Central memory CD8-positive, alpha-beta T cell (primary cell): ENCODE data around the gene SNED1.
A peak's percentile ranks its signal among the peaks of the same experiment; 100 is the strongest.

Experiments used
- ATAC-seq: fragments of 150-1000 bp; cut with Tn5 transposase; replicated peaks from 2 replicates; pipeline ENCODE4 v1.10.0; 2022; ENCODE audit warnings: mild to moderate bottlenecking, moderate FRiP score, moderate number of reproducible peaks; ENCODE audit not compliant: poor library complexity, severe bottlenecking; ENCODE audit errors: extremely low read depth
- DNase-seq, 2 donors: peaks; one replicate each; pipeline ENCODE4 v3.0.0; 2021; ENCODE audit warnings: low spot score in 2 of 2
- H3K27ac Mint-ChIP-seq: one replicate; pipeline ENCODE4 v1.8.0; 2022; ENCODE audit warnings: low read depth, mild to moderate bottlenecking, moderate library complexity, mixed read lengths
- H3K27me3 Mint-ChIP-seq: one replicate; pipeline ENCODE4 v1.8.0; 2022; ENCODE audit warnings: mixed read lengths
- H3K36me3 Mint-ChIP-seq: one replicate; pipeline ENCODE4 v1.8.0; 2022; ENCODE audit warnings: mild to moderate bottlenecking, moderate library complexity, mixed read lengths; ENCODE audit not compliant: insufficient read depth
- H3K4me1 Mint-ChIP-seq: one replicate; pipeline ENCODE4 v1.8.0; 2022; ENCODE audit warnings: mixed read lengths
- H3K4me3 Mint-ChIP-seq: one replicate; pipeline ENCODE4 v1.8.0; 2022; ENCODE audit warnings: mild to moderate bottlenecking, moderate library complexity, mixed read lengths
- H3K9me3 Mint-ChIP-seq: one replicate; pipeline ENCODE4 v1.8.0; 2022; ENCODE audit warnings: mixed read lengths

Gene SNED1

DNA sequence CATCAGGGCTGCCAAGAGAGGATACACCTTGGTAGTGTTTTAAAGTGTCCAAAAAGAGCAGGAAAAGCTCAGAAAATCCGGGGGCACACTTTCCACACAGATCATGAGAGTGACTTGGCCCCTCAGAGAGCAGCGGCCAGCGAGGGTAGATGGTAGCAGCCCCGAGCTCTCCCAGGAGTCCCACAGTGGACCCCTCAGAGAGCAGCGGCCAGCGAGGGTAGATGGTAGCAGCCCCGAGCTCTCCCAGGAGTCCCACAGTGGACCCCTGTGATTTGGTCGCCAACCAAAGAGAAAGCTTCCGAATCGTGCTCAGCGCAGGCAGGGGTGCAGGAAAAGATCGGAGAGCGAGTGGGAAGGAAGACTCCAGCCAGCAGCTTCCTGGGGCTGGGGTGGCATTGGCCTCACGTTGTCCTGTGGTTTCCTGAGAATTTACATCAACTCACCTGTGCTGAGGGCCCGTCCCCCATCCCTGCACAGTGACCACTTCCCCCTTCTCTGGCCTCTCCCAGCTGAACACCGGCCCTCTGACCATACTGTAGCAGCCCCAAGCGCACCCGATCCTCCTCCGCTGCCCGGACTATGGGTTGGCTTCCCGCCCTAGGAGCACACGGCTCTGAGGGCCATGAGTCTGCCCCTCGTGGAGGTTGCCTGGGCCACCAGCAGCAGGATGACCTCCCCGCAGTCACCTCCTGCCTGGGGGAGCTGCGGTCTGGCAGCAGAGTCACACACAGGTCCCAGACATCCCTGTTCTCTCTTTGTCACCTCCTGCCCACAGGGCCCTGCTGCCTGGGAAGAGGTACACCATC lies 69.9 kb downstream of the SNED1 start:
- DNase-seq: peak in 1 of 2 donors; percentile 11
- H3K4me1 Mint-ChIP-seq: peaks cover 19% of the 10 kb centered on the region
- peaks cover 5% of the 10 kb centered on the region for H3K36me3 Mint-ChIP-seq
- no peaks in the 10 kb centered on the region for H3K9me3 Mint-ChIP-seq
- no peaks in the 10 kb centered on the region for H3K27me3 Mint-ChIP-seq
- no peak overlapping the region for H3K4me3 Mint-ChIP-seq
- no peak overlapping the region for H3K27ac Mint-ChIP-seq
- ATAC-seq: no peak

- Mint-ChIP-seq H3K9me3 (no peaks in the 10 kb centered on the region), H3K4me1 (peaks cover 16% of the 10 kb centered on the region), H3K27ac (no peak overlapping the region), H3K36me3 (peaks cover 4% of the 10 kb centered on the region), H3K4me3 (no peak overlapping the region), H3K27me3 (no peaks in the 10 kb centered on the region)
- ATAC-seq (no peak), DNase-seq (peak in 1 of 2 donors; percentile 5)
Observed at GRCh38 chr2:241068942-241069810, 70.8 kb downstream of the SNED1 start.

DNA sequence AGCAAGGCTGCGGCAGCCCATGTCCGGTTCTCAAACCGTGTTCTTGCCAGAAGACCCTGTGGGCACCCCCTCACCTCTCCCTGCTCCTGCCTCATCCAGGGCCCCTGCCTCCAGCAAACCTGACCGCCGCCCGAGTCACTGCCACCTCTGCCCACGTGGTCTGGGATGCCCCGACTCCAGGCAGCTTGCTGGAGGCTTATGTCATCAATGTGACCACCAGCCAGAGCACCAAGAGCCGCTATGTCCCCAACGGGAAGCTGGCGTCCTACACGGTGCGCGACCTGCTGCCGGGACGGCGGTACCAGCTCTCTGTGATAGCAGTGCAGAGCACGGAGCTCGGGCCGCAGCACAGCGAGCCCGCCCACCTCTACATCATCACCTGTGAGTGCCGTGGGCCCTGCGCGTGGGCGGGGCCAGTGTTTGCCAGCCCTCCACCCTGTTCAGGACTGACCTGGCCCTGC lies 71.4 kb downstream of the SNED1 start:
- H3K9me3 Mint-ChIP-seq: no peaks in the 10 kb centered on the region
- peaks cover 13% of the 10 kb centered on the region for H3K4me1 Mint-ChIP-seq
- H3K36me3 Mint-ChIP-seq: peaks cover 6% of the 10 kb centered on the region
- DNase-seq (peak in 1 of 2 donors; percentile 10), ATAC-seq (no peak)
- H3K27me3 Mint-ChIP-seq: no peaks in the 10 kb centered on the region
- H3K4me3 Mint-ChIP-seq: no peak overlapping the region
- H3K27ac Mint-ChIP-seq: peak overlapping the region; percentile 83

- Mint-ChIP-seq H3K4me3 (no peak overlapping the region), H3K27ac (peak overlapping the region; percentile 83), H3K4me1 (peaks cover 13% of the 10 kb centered on the region), H3K9me3 (no peaks in the 10 kb centered on the region), H3K36me3 (peaks cover 11% of the 10 kb centered on the region), H3K27me3 (no peaks in the 10 kb centered on the region)
- DNase-seq (peak in 1 of 2 donors; percentile 10), ATAC-seq (no peak)
Observed at GRCh38 chr2:241070361-241070760, 71.9 kb downstream of the SNED1 start.

DNA sequence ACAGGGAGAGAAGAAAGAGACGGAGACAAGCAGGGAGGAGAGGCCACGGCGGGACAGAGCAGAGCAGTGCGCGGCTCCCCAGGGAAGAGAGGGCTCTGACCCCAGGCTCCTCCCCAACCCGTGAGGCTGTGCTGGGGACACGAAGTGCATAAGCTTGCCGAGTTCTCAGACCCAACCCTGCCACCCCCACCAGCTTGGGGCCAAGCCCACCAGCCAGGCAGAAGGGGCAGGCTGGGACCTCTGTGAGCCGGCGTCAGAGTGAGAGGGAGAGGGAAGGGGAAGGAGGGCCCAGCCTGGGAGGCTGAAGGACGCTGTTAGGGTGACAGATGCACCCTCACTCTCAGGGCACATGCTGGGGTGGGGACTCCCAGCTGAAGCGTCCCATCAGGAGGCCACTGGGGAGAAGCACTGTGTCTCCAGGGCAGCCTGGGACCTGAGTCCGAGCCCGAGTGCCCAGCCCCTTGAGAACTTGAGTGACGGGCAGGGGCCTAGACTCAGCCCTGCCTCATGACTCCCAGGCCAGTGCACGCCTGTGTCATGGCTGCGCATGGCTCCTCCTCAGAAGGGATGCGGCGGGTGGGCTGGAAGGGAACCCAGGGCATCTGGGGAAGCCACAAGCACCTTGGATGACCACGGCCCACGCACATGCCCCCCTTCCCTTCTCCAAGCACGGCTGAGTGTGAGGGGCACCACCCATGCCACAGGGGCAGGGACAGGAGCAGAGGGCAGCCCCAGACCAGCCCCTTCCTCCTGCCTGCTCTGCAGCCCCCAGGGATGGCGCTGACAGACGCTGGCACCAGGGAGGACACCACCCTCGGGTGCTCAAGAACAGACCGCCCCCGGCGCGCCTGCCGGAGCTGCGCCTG lies 72.6 kb downstream of the SNED1 start:
- Mint-ChIP-seq H3K4me3 (no peak overlapping the region), H3K36me3 (peaks cover 11% of the 10 kb centered on the region), H3K27ac (peak overlapping the region; percentile 83), H3K4me1 (peaks cover 13% of the 10 kb centered on the region), H3K9me3 (no peaks in the 10 kb centered on the region), H3K27me3 (no peaks in the 10 kb centered on the region)
- ATAC-seq (no peak), DNase-seq (no peak)

- H3K27me3 Mint-ChIP-seq: no peaks in the 10 kb centered on the region
- ATAC-seq (no peak), DNase-seq (no peak)
- peaks cover 11% of the 10 kb centered on the region for H3K36me3 Mint-ChIP-seq
- H3K4me1 Mint-ChIP-seq: peaks cover 7% of the 10 kb centered on the region
- H3K27ac Mint-ChIP-seq: no peak overlapping the region
- H3K9me3 Mint-ChIP-seq: no peaks in the 10 kb centered on the region
- no peak overlapping the region for H3K4me3 Mint-ChIP-seq
Observed at GRCh38 chr2:241071677-241072111, 73.3 kb downstream of the SNED1 start.

- H3K9me3 Mint-ChIP-seq: no peaks in the 10 kb centered on the region
- no peaks in the 10 kb centered on the region for H3K27me3 Mint-ChIP-seq
- H3K4me1 Mint-ChIP-seq: peaks cover 7% of the 10 kb centered on the region
- H3K4me3 Mint-ChIP-seq: no peak overlapping the region
- H3K27ac Mint-ChIP-seq: peak overlapping the region; percentile 74
- DNase-seq: no peak
- no peak for ATAC-seq
- peaks cover 11% of the 10 kb centered on the region for H3K36me3 Mint-ChIP-seq
Observed at GRCh38 chr2:241072151-241072550, 73.7 kb downstream of the SNED1 start.

DNA sequence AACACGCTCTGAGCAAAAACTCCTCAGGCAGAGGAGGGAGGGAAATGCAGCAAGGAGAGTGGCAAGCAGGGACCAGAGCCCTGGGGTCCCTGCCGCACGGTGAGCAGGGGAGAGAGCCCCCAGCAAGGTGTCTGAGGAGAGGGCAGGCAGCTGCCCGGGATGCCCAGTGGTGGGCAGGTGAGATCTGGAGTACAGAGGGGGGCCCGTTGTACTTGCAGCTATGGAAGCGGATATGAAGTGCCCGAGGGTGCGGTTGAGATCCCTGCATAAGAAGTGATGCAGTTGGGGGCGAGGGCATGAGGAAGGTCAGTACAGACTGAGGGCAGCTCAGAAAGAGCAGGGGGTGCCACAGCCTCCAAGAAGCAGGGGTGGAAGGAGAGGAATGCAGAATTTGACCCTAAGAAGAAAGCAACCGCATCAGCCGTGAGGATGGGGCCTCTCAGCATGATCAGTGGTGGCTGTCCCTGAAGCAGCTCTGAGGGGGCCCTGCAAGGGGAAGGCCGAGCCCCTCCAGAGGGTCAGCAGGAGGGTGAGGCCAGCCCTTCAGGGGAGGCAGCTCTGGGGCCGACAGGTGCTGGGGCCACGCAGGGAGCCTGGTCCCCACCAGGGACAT lies 74.2 kb downstream of the SNED1 start:
- no peak for ATAC-seq
- Mint-ChIP-seq H3K4me3 (no peak overlapping the region), H3K27ac (peak overlapping the region; percentile 74), H3K36me3 (peaks cover 11% of the 10 kb centered on the region), H3K9me3 (no peaks in the 10 kb centered on the region), H3K4me1 (peaks cover 7% of the 10 kb centered on the region), H3K27me3 (no peaks in the 10 kb centered on the region)
- no peak for DNase-seq

GRCh38 chr2:241073166-241074064 lies 75.0 kb downstream of the SNED1 start:
- H3K27ac Mint-ChIP-seq: peak overlapping the region; percentile 74
- ATAC-seq (no peak), DNase-seq (no peak)
- H3K9me3 Mint-ChIP-seq: no peaks in the 10 kb centered on the region
- no peaks in the 10 kb centered on the region for H3K27me3 Mint-ChIP-seq
- peaks cover 7% of the 10 kb centered on the region for H3K4me1 Mint-ChIP-seq
- H3K36me3 Mint-ChIP-seq: peaks cover 11% of the 10 kb centered on the region
- H3K4me3 Mint-ChIP-seq: no peak overlapping the region

DNA sequence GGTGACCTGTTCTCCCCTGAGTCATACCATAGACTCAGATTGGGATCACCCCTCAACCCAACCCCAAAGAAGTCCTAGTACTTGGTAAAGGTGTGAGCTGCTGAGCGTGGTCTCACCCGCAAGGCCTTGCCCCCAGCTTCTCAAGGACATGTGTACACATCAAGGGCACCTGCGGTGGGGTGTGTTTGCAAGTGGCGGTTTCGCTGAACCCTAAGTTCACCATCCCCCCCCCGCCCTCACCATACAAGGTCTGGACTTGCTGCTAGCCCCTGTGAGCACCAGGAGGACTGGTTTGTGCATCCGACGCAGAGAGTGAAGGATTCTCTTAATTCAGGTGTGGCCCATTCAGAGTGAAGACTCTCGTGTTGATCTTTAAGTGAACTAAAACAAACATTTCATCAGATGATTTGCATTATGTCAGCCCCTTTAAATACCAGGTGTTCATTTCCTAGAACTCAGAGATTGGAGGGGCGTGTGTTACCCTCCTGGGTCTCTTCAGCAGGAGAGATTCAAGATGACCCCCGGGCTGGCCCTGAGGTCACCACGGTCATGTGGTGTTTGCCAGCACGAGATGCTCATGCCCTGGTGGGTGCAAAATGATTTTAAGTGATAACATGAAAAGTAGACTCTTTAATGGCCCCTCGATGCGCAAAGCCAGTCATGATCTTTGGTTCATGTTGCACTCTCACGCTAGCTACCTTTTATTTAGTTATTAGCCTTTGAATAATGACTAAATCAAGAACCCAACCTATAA lies 75.8 kb downstream of the SNED1 start:
- Mint-ChIP-seq H3K4me3 (no peak overlapping the region), H3K4me1 (peaks cover 7% of the 10 kb centered on the region), H3K27ac (no peak overlapping the region), H3K27me3 (no peaks in the 10 kb centered on the region), H3K36me3 (peaks cover 11% of the 10 kb centered on the region), H3K9me3 (no peaks in the 10 kb centered on the region)
- DNase-seq (no peak), ATAC-seq (no peak)
